ENCODE measurements around the gene EREG. TPM values are rescaled to one million over a fixed set of nuclear protein-coding genes. Genes with fewer than 3 reads are reported as not detected.

The EREG gene
- total RNA-seq, 1 experiment from 2014 or later, result not detected

- peaks cover 16% of the 10 kb centered on the region for H3K4me1 ChIP-seq (replicated peaks)
- DNase-seq (ENCODE audit: low read depth in 1 of 2, low spot score in 2 of 2), result no peak
Observed at GRCh38 chr4:74428276-74428675, 63.3 kb downstream of the EREG start.

GRCh38 chr4:74431113-74431826 is 66.3 kb downstream of the EREG start:
- DNase-seq (ENCODE audit: low read depth in 1 of 2, low spot score in 2 of 2), result no peak
- Histone ChIP-seq H3K36me3 (no peaks in the 10 kb centered on the region), H3K27me3 (replicated peaks) (no peaks in the 10 kb centered on the region), H3K9me3 (replicated peaks) (no peaks in the 10 kb centered on the region), H3K4me3 (no peak overlapping the region), H3K27ac (no peak overlapping the region), H3K4me1 (replicated peaks) (peaks cover 4% of the 10 kb centered on the region)

More at GRCh38 chr4:74428276-74428675, 63.3 kb downstream of the EREG start:
- Histone ChIP-seq H3K36me3 (no peaks in the 10 kb centered on the region), H3K27me3 (replicated peaks) (no peaks in the 10 kb centered on the region), H3K9me3 (replicated peaks) (no peaks in the 10 kb centered on the region), H3K27ac (no peak overlapping the region), H3K4me3 (no peak overlapping the region)

GRCh38 chr4:74433043-74433442 is 68.1 kb downstream of the EREG start:
- Histone ChIP-seq H3K4me3 (no peak overlapping the region), H3K27me3 (replicated peaks) (no peaks in the 10 kb centered on the region), H3K4me1 (replicated peaks) (no peaks in the 10 kb centered on the region), H3K36me3 (no peaks in the 10 kb centered on the region), H3K9me3 (replicated peaks) (no peaks in the 10 kb centered on the region), H3K27ac (no peak overlapping the region)
- no peak for DNase-seq (ENCODE audit: low read depth in 1 of 2, low spot score in 2 of 2)

GRCh38 chr4:74433541-74434172 is 68.7 kb downstream of the EREG start:
- no peaks in the 10 kb centered on the region for H3K4me1 ChIP-seq (replicated peaks)
- H3K36me3 ChIP-seq, result no peaks in the 10 kb centered on the region
- no peak overlapping the region for H3K4me3 ChIP-seq
- no peak overlapping the region for H3K27ac ChIP-seq
- H3K27me3 ChIP-seq (replicated peaks), result no peaks in the 10 kb centered on the region
- no peaks in the 10 kb centered on the region for H3K9me3 ChIP-seq (replicated peaks)
- DNase-seq (ENCODE audit: low read depth in 1 of 2, low spot score in 2 of 2), result no peak

- Histone ChIP-seq H3K4me1 (replicated peaks) (no peaks in the 10 kb centered on the region), H3K4me3 (no peak overlapping the region), H3K27ac (no peak overlapping the region), H3K36me3 (no peaks in the 10 kb centered on the region), H3K9me3 (replicated peaks) (no peaks in the 10 kb centered on the region), H3K27me3 (replicated peaks) (no peaks in the 10 kb centered on the region)
- no peak for DNase-seq (ENCODE audit: low read depth in 1 of 2, low spot score in 2 of 2)
Observed at GRCh38 chr4:74435296-74435695, 70.4 kb downstream of the EREG start.

GRCh38 chr4:74437866-74438265 is 72.9 kb downstream of the EREG start:
- no peaks in the 10 kb centered on the region for H3K9me3 ChIP-seq (replicated peaks)
- H3K36me3 ChIP-seq, result no peaks in the 10 kb centered on the region
- H3K27ac ChIP-seq, result no peak overlapping the region
- no peak for DNase-seq (ENCODE audit: low read depth in 1 of 2, low spot score in 2 of 2)
- no peaks in the 10 kb centered on the region for H3K27me3 ChIP-seq (replicated peaks)
- no peak overlapping the region for H3K4me3 ChIP-seq
- no peaks in the 10 kb centered on the region for H3K4me1 ChIP-seq (replicated peaks)

Other genes with a start within 250 kb of the EREG start
- gene MTHFD2L, start 207.0 kb upstream of the EREG start, total RNA-seq (2014; rRNA removed; shearing (Covaris generic)), result 3.8 and 8.4 TPM in 2 replicates
- gene EPGN, start 56.7 kb upstream of the EREG start, total RNA-seq (2014; rRNA removed; shearing (Covaris generic)), result 0.18 TPM in 1 of 2 replicates, not detected in the other
- 0.25 and 0.79 TPM in 2 replicates for gene AREG, start 80.0 kb downstream of the EREG start, total RNA-seq (2014; rRNA removed; shearing (Covaris generic))

Data from SJSA1 (cell line).